ENCODE measurements around the gene KIF25. TPM values are rescaled to one million over a fixed set of nuclear protein-coding genes. Genes with fewer than 3 reads are reported as not detected.

Gene KIF25
- polyA plus RNA-seq, 1 donor from 2014 or later, result not detected

DNA sequence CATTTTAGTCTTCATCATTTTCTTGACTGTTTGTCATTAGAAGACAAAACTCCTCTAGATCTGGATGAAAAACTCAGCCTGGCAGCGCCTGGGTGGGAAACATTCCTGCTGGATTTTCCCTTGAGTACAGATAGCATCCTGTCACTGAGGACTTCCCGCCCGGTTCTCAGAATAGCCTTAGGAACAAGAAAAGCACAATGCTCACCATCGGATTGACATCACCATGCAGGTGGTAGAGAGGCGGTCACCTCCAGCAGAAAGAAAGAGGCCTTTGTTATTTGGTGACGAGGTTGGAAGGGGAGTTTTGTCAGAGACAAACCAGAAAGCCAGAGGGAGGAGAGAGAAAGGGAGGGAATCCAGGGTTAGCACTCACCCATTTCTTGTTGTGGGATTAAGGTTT, 39.8 kb downstream of the KIF25 start:
- Histone ChIP-seq H3K79me2 (replicated peaks; ENCODE audit: insufficient read depth, low read length) (no peaks in the 10 kb centered on the region), H3K9me3 (ENCODE audit: low read length) (peaks cover 12% of the 10 kb centered on the region), H3K36me3 (ENCODE audit: insufficient read depth, low read length) (no peaks in the 10 kb centered on the region), H2AFZ (ENCODE audit: low read depth, low read length) (no peak overlapping the region), H3K9me2 (ENCODE audit: insufficient read depth, low read length) (no peaks in the 10 kb centered on the region), H3K4me2 (ENCODE audit: low read length) (no peak overlapping the region), H3K27ac (ENCODE audit: low read length) (no peak overlapping the region), H3K9ac (ENCODE audit: low read length) (no peak overlapping the region), H4K20me1 (ENCODE audit: insufficient read depth) (no peaks in the 10 kb centered on the region), H3K27me3 (ENCODE audit: insufficient read depth, low read depth, low read length) (no peaks in the 10 kb centered on the region), H3K4me3 (ENCODE audit: low read length) (no peak overlapping the region), H3F3A (ENCODE audit: insufficient read depth, low read length, poor library complexity, severe bottlenecking) (no peaks in the 10 kb centered on the region)
- TF ChIP-seq TAF1 (IDR thresholded peaks at IDR 0.05; ENCODE audit: low read depth), result no peak
- TF ChIP-seq SMC3 (conservative IDR thresholded peaks at IDR 0.05; ENCODE audit: poor library complexity), result no peak
- no peak for TF ChIP-seq CTCF (IDR thresholded peaks at IDR 0.05; ENCODE audit: poor library complexity, severe bottlenecking)
- TF ChIP-seq, protein P1, sequence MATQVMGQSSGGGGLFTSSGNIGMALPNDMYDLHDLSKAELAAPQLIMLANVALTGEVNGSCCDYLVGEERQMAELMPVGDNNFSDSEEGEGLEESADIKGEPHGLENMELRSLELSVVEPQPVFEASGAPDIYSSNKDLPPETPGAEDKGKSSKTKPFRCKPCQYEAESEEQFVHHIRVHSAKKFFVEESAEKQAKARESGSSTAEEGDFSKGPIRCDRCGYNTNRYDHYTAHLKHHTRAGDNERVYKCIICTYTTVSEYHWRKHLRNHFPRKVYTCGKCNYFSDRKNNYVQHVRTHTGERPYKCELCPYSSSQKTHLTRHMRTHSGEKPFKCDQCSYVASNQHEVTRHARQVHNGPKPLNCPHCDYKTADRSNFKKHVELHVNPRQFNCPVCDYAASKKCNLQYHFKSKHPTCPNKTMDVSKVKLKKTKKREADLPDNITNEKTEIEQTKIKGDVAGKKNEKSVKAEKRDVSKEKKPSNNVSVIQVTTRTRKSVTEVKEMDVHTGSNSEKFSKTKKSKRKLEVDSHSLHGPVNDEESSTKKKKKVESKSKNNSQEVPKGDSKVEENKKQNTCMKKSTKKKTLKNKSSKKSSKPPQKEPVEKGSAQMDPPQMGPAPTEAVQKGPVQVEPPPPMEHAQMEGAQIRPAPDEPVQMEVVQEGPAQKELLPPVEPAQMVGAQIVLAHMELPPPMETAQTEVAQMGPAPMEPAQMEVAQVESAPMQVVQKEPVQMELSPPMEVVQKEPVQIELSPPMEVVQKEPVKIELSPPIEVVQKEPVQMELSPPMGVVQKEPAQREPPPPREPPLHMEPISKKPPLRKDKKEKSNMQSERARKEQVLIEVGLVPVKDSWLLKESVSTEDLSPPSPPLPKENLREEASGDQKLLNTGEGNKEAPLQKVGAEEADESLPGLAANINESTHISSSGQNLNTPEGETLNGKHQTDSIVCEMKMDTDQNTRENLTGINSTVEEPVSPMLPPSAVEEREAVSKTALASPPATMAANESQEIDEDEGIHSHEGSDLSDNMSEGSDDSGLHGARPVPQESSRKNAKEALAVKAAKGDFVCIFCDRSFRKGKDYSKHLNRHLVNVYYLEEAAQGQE (IDR thresholded peaks at IDR 0.05; ENCODE audit: borderline replicate concordance), result no peak
- TF ChIP-seq POLR2AphosphoS5 (IDR thresholded peaks at IDR 0.05), result no peak
- TF ChIP-seq EP300 (conservative IDR thresholded peaks at IDR 0.05; ENCODE audit: poor library complexity, severe bottlenecking), result no peak
- no peak for TF ChIP-seq MXI1 (conservative IDR thresholded peaks at IDR 0.05; ENCODE audit: poor library complexity, severe bottlenecking)
- TF ChIP-seq RAD21 (conservative IDR thresholded peaks at IDR 0.05), result no peak
- TF ChIP-seq EZH2 (IDR thresholded peaks at IDR 0.05; ENCODE audit: borderline replicate concordance, insufficient read depth, low read length, poor library complexity, severe bottlenecking), result no peak

GRCh38 chr6:168037856-168038255, 40.4 kb downstream of the KIF25 start:
- Histone ChIP-seq H3K27ac (ENCODE audit: low read length) (no peak overlapping the region), H2AFZ (ENCODE audit: low read depth, low read length) (no peak overlapping the region), H3F3A (ENCODE audit: insufficient read depth, low read length, poor library complexity, severe bottlenecking) (no peaks in the 10 kb centered on the region), H3K79me2 (replicated peaks; ENCODE audit: insufficient read depth, low read length) (no peaks in the 10 kb centered on the region), H3K4me3 (ENCODE audit: low read length) (no peak overlapping the region), H3K36me3 (ENCODE audit: insufficient read depth, low read length) (no peaks in the 10 kb centered on the region), H3K9me2 (ENCODE audit: insufficient read depth, low read length) (no peaks in the 10 kb centered on the region), H3K27me3 (ENCODE audit: insufficient read depth, low read depth, low read length) (no peaks in the 10 kb centered on the region), H4K20me1 (ENCODE audit: insufficient read depth) (no peaks in the 10 kb centered on the region), H3K9me3 (ENCODE audit: low read length) (peaks cover 12% of the 10 kb centered on the region), H3K4me2 (ENCODE audit: low read length) (no peak overlapping the region), H3K9ac (ENCODE audit: low read length) (no peak overlapping the region)
- TF ChIP-seq POLR2AphosphoS5 (IDR thresholded peaks at IDR 0.05), result no peak
- TF ChIP-seq CTCF (IDR thresholded peaks at IDR 0.05; ENCODE audit: poor library complexity, severe bottlenecking), result no peak
- TF ChIP-seq, protein P1 (IDR thresholded peaks at IDR 0.05; ENCODE audit: borderline replicate concordance), result no peak
- TF ChIP-seq RAD21 (conservative IDR thresholded peaks at IDR 0.05), result no peak
- TF ChIP-seq EZH2 (IDR thresholded peaks at IDR 0.05; ENCODE audit: borderline replicate concordance, insufficient read depth, low read length, poor library complexity, severe bottlenecking), result no peak
- no peak for TF ChIP-seq MXI1 (conservative IDR thresholded peaks at IDR 0.05; ENCODE audit: poor library complexity, severe bottlenecking)
- no peak for TF ChIP-seq EP300 (conservative IDR thresholded peaks at IDR 0.05; ENCODE audit: poor library complexity, severe bottlenecking)
- no peak for TF ChIP-seq SMC3 (conservative IDR thresholded peaks at IDR 0.05; ENCODE audit: poor library complexity)
- TF ChIP-seq TAF1 (IDR thresholded peaks at IDR 0.05; ENCODE audit: low read depth), result no peak
